ENCODE measurements around the gene MEPE. TPM values are rescaled to one million over a fixed set of nuclear protein-coding genes. Genes with fewer than 3 reads are reported as not detected.

MEPE gene
- total and polyA plus RNA-seq, 2 of the 8 experiments (the other 6 are each of a cell fraction or from before 2014, with no cell fraction given) = not detected

DNA sequence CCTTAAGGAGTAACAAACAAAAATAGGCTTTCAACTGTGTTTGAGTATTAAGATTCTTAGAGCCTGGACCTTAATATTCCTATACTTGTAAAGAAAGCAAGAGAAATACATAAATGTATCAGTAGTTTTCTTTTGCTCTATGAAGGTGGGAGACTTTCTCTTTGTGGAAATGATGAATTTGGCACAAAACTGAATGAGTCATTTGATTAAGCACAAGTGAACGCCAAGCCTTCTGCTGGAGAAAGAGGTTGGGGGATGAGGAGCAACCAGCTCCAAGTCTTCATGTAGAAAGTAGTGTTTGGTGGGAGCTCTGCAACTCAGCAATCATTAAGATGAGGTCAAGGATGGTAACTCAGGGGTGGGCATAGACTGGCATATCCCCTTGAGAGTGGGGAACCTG lies 49.6 kb downstream of the MEPE start:
- Histone ChIP-seq H2BK15ac (ENCODE audit: low read length) (no peak overlapping the region), H3K14ac (ENCODE audit: insufficient read length) (no peak overlapping the region), H4K91ac (replicated peaks; ENCODE audit: insufficient read length, low read length) (no peak overlapping the region), H3K23me2 (ENCODE audit: low read depth, low read length) (no peaks in the 10 kb centered on the region), H3K27ac (ENCODE audit: low read depth, low read length) (no peak overlapping the region), H3K27me3 (replicated peaks in 1 of 4; ENCODE audit: control insufficient read depth in 3 of 4, extremely low read depth in 1 of 4, insufficient read depth in 3 of 4, low read length in 3 of 4) (no peaks in the 10 kb centered on the region), H4K20me1 (replicated peaks in 1 of 2; ENCODE audit: control insufficient read depth in 1 of 2, insufficient read depth in 2 of 2, low read length in 2 of 2) (no peaks in the 10 kb centered on the region), H2AFZ (ENCODE audit: low read length) (no peak overlapping the region), H4K8ac (ENCODE audit: extremely low read depth, insufficient read depth, low read length) (no peak overlapping the region), H3K18ac (ENCODE audit: extremely low read depth, low read length) (no peak overlapping the region), H3K23ac (ENCODE audit: insufficient read length) (no peak overlapping the region), H3K4me3 (ENCODE audit: extremely low read depth in 1 of 4, insufficient read depth in 2 of 4, low read depth in 3 of 4, low read length in 4 of 4) (no peak overlapping the region), H3K4me2 (ENCODE audit: insufficient read depth in 1 of 2, low read depth in 2 of 2, low read length in 2 of 2) (no peak overlapping the region), H3K79me1 (ENCODE audit: low read depth, low read length) (no peaks in the 10 kb centered on the region), H3K4me1 (replicated peaks in 1 of 4; ENCODE audit: control insufficient read depth in 3 of 4, insufficient read depth in 4 of 4, low read length in 3 of 4) (no peaks in the 10 kb centered on the region), H3K79me2 (ENCODE audit: control insufficient read depth in 1 of 2, insufficient read depth in 2 of 2, low read length in 2 of 2) (no peaks in the 10 kb centered on the region), H3K56ac (replicated peaks; ENCODE audit: insufficient read length, low read depth, low read length) (no peak overlapping the region), H2BK12ac (ENCODE audit: low read depth, low read length) (no peak overlapping the region), H4K5ac (ENCODE audit: insufficient read length, low read depth, low read length) (no peak overlapping the region), H2AK5ac (ENCODE audit: low read depth, low read length) (no peak overlapping the region), H2BK20ac (ENCODE audit: low read length) (no peak overlapping the region), H2BK120ac (replicated peaks; ENCODE audit: low read depth, low read length) (no peak overlapping the region), H3K36me3 (ENCODE audit: control insufficient read depth in 2 of 4, insufficient read depth in 4 of 4, low read length in 3 of 4) (no peaks in the 10 kb centered on the region), H3K4ac (replicated peaks; ENCODE audit: insufficient read length, low read depth, low read length) (no peak overlapping the region), H3K9ac (replicated peaks in 1 of 4; ENCODE audit: extremely low read depth in 1 of 4, low read depth in 3 of 4, low read length in 3 of 4) (no peak overlapping the region), H3K9me3 (ENCODE audit: insufficient read depth in 2 of 2, low read depth in 1 of 2, low read length in 1 of 2) (no peaks in the 10 kb centered on the region), H2BK5ac (ENCODE audit: low read depth, low read length) (no peak overlapping the region)
- FAIRE-seq (no peak), DNase-seq (ENCODE audit: low read depth in 1 of 2, low spot score in 2 of 2) (no peak)
- CTCF ChIA-PET (ENCODE audit: partially characterized antibody) = interaction anchor here (0.6 to 1.4 kb wide), 3 partner anchors 21 to 629 kb away, joined by 3 to 4 read pairs (median 3); no protein-coding TSS in a partner anchor
- TF ChIP-seq NANOG (IDR thresholded peaks at IDR 0.05; ENCODE audit: insufficient read depth, low read depth, low read length, poor library complexity, severe bottlenecking) = no peak
- POLR2A ChIA-PET (ENCODE audit: partially characterized antibody) = interaction anchor here (0.9 to 1.6 kb wide), 3 partner anchors 21 to 46 kb away, joined by 3 to 4 read pairs (median 3); no protein-coding TSS in a partner anchor
- WGBS, 2 experiments (ENCODE audit: extremely low coverage in 1 of 2, insufficient coverage in 1 of 2, insufficient read length in 1 of 2, insufficient replicate concordance in 2 of 2, low coverage in 1 of 2, low lambda C conversion rate in 2 of 2, missing lambda C conversion rate in 1 of 2) = 41% methylated on average over 1 of the region's 1 CpG; no CpG with 5 or more reads in 1 of the 2 experiments
